Heart left ventricle (tissue), 13 donors: Measurements from ENCODE around the gene ACAP2.

Experiments
- CTCF ChIP-seq, 12 donors: fragments of 200-600 bp; sonication (generic) in 4 of 12; IDR thresholded peaks; one replicate each; pipeline versions ENCODE4 v1.5.0 to v1.8.0; 2018 to 2022; ENCODE audit warnings: antibody characterized with exemption in 12 of 12, mild to moderate bottlenecking in 5 of 12
- POLR2A ChIP-seq, 2 donors: fragments of 450-650 bp; IDR thresholded peaks; one replicate each; pipeline ENCODE4 v1.6.1; 2017; ENCODE audit warnings: antibody characterized with exemption in 2 of 2, mild to moderate bottlenecking in 2 of 2, moderate library complexity in 2 of 2
- donor health status: ischemic (EF 13 %, LVEDD 7.1; RV severe dilation, severe dysfunction).
- donor health status: DM: no; HTN: yes; CAD: no.
- donor health status: DM: no; HTN: no; CAD: no.
- donor health status: ischemic (EF 25% LVEDD 6.9; RV normal size, moderate dysfunction).
- donor health status: ischemic (EF 25% LVEDD 5.7; RV mildly dilated, moderate dysfunction).
- donor health status: ischemic (EF 35%, LVEDD 5.7; RV mildly dilated, moderate dysfunction).
- donor health status: nonischemic (EF 11% LVEDD 7.7; RV severe dilation, severe dysfunction).
- donor health status: DM: yes; HTN: yes; CAD: no.
- donor health status: PGD.
- donor health status: ischemic (EF 29% LVEDD 5.4; RV normal size, mild dysfunction).
- donor health status: nonischemic (EF 23%, LVEDD 6.1; RV moderate dilation, normal function).

GRCh38 chr3:195245531-195245951, 197.3 kb downstream of the ACAP2 start:
- TF ChIP-seq POLR2A (IDR thresholded peaks at IDR 0.05) (no peak), CTCF (IDR thresholded peaks at IDR 0.05) (no peak)
